ENCODE measurements around the gene CFAP74. TPM values are rescaled to one million over a fixed set of nuclear protein-coding genes. Genes with fewer than 3 reads are reported as not detected.
"Not testable (repeated sequence)": the region's sequence is repeated elsewhere in the genome, so short reads cannot be mapped to it uniquely, and the experiment has no call there.

The CFAP74 gene
- polyA plus RNA-seq, 5 donors = 1.5 to 4.3 (median 2.8) TPM

DNA sequence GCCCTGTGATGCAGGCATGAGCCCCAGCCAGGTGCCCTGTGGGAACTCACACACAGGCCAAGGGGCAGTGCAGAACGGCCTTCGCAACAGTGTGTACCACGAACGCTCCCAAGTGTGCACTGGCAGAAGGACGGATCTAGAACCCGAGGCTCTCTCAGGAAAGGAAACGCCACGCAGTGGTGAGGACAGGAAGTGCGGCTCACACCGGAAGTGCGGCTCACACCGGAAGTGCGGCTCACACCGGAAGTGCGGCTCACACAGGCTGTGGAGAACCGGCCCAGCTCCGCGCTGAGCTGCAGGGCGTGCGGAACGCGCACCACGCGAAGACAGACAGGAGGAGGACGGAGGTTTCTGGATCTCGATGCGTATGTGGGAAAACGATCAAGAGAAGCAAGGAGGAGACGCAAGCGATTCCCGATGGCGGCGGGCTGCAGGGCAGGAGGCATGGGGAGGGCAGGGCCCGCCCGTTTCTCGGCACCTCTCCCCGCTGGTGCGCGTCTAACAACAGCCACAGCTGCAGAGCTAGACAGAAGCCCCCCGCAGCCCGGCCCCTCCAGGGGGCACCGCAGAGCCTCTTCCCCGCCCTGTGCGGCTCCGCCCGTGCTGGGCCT, 48.6 kb downstream of the CFAP74 start:
- DNase-seq = no peak

DNA sequence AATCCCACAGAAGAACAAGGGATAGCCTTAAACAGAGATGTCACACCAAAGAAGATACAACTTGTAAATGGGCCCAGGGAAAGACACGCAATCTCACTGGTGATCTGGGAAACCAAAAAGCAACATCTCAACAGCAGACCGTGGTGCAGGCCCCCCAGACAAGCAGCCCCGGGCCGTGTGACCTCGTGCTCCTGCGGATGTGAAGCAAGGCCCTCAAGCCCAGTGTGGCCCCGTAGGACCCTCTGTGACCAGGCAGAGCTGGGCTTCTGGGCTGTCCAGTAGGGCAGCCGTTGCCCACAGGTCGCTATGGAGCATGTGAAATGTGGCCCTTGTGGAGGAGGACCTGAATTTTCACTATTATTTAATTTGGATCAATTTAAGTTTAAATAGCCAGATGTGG, 49.6 kb downstream of the CFAP74 start:
- DNase-seq = no peak

DNA sequence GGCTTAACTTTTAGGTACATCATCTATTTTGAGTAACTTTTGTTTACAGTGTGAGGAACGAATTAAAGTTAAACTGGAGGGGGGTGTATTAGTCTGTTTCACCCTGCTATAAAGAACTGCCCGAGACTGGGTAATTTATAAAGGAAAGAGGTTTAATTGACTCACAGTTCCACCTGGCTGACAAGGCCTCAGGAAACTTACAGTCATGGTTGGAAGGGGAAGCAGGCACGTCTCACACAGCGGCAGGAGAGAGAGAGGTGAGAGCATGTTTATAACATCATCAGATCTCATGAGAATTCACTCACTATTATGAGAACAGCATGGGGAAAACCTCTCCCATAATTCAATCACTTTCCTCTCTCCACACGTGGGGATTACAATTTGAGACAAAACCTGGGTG, 52.6 kb downstream of the CFAP74 start:
- no peak for DNase-seq

GRCh38 chr1:1948783-1949182, 54.8 kb downstream of the CFAP74 start:
- DNase-seq = no peak

- no peak for DNase-seq
Observed at GRCh38 chr1:1947493-1947892, 56.1 kb downstream of the CFAP74 start.

- DNase-seq = peak; percentile 65 to 77
Observed at GRCh38 chr1:1946540-1946939, 57.0 kb downstream of the CFAP74 start.

- no peak for DNase-seq
Observed at GRCh38 chr1:1945782-1946393, 57.7 kb downstream of the CFAP74 start.

DNA sequence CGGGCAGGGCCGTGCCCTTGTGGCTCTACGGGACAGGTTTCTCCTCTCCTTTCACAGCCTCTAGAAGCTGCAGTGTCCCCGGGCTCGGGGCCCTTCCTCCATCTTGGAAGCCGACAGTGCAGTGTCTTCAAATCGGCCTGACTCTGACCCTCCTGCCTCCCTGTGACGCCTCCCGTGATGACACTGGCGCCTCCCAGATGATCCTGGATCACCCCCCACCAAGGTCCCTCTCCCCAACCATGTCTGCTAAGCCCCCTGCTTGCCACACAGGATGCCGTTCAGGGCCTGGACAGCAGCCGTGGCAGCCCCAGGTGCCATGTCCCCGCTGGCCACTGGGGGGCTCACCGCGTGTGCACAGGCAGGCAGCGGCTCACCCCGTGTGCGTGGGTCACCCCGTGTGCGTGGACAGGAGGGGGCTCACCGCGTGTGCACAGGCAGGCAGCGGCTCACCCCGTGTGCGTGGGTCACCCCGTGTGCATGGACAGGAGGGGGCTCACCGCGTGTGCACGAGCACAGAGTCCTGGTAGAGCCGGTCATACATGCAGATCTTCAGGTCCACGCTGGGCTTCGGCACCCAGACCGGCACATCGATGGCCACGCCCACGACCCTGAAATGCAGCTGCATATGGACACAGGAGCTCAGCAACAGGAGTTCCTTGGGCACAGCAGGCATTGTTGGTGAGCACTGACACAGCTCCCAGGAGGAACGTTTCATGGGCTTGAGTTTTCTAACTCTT, 59.6 kb downstream of the CFAP74 start:
- peak in 1 of 2 donors; percentile 42 for DNase-seq

GRCh38 chr1:1942753-1943656, 60.6 kb downstream of the CFAP74 start:
- DNase-seq = no peak

- DNase-seq = no peak
Observed at GRCh38 chr1:1941868-1942752, 61.5 kb downstream of the CFAP74 start.

- no peak for DNase-seq
Observed at GRCh38 chr1:1941211-1941841, 62.3 kb downstream of the CFAP74 start.

DNA sequence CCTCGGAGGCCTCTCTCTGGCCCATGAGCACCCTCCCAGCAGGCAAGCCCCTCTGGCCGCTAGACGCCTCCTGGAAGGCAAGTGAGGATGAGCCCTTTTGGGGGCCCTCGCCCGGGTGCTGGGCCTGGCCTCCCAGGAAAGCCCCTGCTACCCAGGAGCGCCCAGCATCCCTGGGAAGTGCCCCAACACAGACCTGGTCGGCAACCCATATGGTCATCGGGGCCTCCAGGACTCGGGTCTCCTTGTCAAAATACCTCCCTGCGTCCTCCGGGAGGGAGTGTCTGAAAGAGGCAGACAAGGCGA, 63.5 kb downstream of the CFAP74 start:
- no peak for DNase-seq

DNA sequence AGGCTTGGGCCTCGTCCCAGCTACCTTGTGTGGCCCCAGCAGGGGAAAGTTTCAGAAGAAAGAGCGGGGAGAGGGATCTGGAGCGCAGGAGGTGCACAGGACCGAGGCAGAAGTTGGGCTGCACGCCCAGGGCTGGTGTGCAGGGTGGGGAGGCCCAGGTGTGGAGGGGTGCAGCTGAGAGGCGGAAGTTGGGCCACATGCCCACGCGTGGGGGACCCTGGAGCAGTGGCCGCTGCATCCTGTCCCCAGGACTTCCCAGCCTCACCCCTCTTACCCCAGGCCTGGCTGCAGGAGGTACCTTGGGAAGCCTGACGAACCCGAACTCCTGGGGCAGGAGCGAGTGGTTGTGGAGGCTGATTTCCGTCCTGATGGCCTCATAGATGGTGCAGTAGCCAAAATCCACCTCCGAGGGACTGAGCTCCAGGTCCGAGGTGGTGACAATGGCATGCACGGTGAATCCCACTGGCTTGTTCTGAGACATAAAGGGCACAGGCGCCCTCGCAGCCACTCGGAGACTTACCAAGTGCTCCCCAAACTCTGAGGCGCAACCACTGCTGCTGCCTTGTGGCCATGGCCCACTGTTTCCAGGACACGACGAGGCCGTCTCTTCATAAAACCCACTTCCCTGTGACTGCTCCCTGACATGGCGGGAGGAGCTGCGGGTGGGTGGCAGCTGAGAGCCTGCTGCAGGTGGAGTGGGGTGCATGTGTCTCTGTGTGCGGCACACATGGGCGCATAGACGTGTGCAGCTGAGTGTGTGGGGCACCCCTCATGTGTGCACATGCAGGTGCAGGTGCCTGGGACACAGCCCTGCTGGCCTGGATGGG, 64.1 kb downstream of the CFAP74 start:
- DNase-seq = no peak

DNA sequence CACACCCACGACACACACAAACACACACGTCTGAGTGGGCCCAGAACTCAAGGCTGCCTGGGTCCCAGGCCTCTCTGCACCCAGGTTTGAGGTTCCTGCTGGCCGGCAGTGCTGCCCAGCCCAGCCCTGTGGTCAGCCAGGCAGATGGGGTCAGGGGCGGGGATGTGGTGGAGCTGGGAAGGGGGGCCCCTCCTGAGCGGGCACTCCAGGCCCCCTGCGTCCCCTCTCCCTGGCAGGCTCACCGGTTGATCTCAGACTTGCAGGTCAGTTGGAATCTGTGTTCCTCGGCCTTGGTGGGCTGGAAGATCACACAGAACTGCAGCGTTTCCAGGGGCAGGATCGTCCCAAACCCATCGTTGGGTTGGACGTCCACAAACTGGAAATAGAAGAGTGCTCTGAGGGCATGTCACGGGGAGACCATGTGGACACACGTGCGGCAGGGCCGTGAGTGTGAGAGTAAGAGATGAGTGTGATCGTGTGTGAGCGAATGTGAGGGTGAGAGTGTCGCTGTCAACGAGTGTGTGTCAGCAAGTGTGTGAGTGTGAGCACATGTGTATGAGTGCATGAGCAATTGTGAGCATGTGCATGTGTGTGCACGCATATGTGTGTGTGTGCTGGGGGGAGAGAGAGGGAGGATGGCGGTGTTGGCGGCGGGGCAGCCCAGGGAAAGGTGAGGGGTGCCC, 64.8 kb downstream of the CFAP74 start:
- no peak for DNase-seq

GRCh38 chr1:1938276-1938573, 65.4 kb downstream of the CFAP74 start:
- no peak for DNase-seq

GRCh38 chr1:1937549-1938275, 65.9 kb downstream of the CFAP74 start:
- DNase-seq = no peak

DNA sequence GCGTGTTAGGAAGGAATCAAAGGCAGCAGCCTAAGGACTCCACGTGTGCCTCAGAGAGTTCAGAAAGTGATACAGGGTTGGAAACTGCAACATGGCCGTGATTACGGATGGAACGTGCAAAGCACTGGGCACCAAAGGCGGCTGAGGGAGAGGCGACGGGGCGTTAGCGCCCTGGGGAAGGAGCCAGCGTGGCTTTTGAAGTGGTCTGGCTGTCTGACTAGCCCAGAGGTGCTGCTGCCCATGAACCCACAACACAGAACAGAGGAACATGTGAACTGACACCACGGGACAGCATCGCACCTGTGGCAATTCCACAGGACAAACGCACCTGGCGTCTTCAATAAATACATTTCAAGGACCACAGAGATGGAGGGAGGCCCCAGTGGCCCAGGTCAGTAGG, 66.5 kb downstream of the CFAP74 start:
- no peak for DNase-seq

DNA sequence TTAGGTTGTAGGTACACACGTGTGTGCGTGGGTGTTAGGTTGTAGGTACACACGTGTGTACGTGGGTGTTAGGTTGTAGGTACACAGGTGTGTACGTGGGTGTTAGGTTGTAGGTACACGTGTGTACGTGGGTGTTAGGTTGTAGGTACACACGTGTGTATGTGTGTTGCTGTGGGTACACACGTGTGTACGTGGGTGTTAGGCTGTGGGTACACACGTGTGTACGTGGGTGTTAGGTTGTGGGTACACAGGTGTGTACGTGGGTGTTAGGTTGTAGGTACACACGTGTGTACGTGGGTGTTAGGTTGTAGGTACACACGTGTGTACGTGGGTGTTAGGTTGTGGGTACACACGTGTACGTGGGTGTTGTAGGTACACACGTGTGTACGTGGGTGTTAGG, 68.7 kb downstream of the CFAP74 start:
- not testable (repeated sequence) for DNase-seq

All from right lung (tissue), 5 donors.